NCI-H2029 (cell line): ENCODE measurements around the gene TACSTD2.
"Not testable (repeated sequence)": the region's sequence is repeated elsewhere in the genome, so short reads cannot be mapped to it uniquely, and the experiment has no call there.

Experiments
- DNase-seq: peaks from one replicate; lab custom pipeline; 2025; lab: John Stamatoyannopoulos, UW

The TACSTD2 gene

GRCh38 chr1:58563715-58564114 is 13.3 kb downstream of the TACSTD2 start:
- not testable (repeated sequence) for DNase-seq

GRCh38 chr1:58561633-58562032 is 15.4 kb downstream of the TACSTD2 start:
- no peak for DNase-seq

- DNase-seq, result no peak
Measured at GRCh38 chr1:58555393-58555792, 21.7 kb downstream of the TACSTD2 start.

- no peak for DNase-seq
Measured at GRCh38 chr1:58551186-58552140, 25.6 kb downstream of the TACSTD2 start.

GRCh38 chr1:58549291-58549690 is 27.8 kb downstream of the TACSTD2 start:
- DNase-seq, result not testable (repeated sequence)

GRCh38 chr1:58548371-58548770 is 28.7 kb downstream of the TACSTD2 start:
- no peak for DNase-seq

- peak; percentile 98 for DNase-seq
Measured at GRCh38 chr1:58546520-58547308, 30.3 kb downstream of the TACSTD2 start, which contains the start of gene OMA1. Gene OMA1 (minus strand): TSS chr1:58546726. CDS start chr1:58539294, 7,432 bp downstream.

- peak; percentile 75 for DNase-seq
Measured at GRCh38 chr1:58545591-58546519, 31.2 kb downstream of the TACSTD2 start.

- DNase-seq, result no peak
Measured at GRCh38 chr1:58543260-58543659, 33.8 kb downstream of the TACSTD2 start.

GRCh38 chr1:58539553-58539952 is 37.5 kb downstream of the TACSTD2 start:
- DNase-seq, result no peak

- no peak for DNase-seq
Measured at GRCh38 chr1:58538821-58539220, 38.2 kb downstream of the TACSTD2 start.

GRCh38 chr1:58531842-58532241 is 45.2 kb downstream of the TACSTD2 start:
- DNase-seq, result not testable (repeated sequence)

- DNase-seq, result no peak
Measured at GRCh38 chr1:58529284-58529683, 47.8 kb downstream of the TACSTD2 start.

GRCh38 chr1:58528518-58528917 is 48.5 kb downstream of the TACSTD2 start:
- DNase-seq, result no peak
